Activated CD8-positive, alpha-beta memory T cell treated with anti-CD3 and anti-CD28 coated beads, Interleukin-2, amount 50 U/mL, for 24 hours (primary cell): ENCODE data around the gene PRKAG2.

Experiments used
- DNase-seq: peaks from one replicate; pipeline ENCODE4 v3.0.0-alpha.2; 2020; ENCODE audit errors: extremely low read depth

Gene PRKAG2

GRCh38 chr7:151518105-151518946 is 358.6 kb downstream of the PRKAG2 start:
- DNase-seq = peak; percentile 14

- no peak for DNase-seq
These were observed 359.3 kb downstream of the PRKAG2 start for GRCh38 chr7:151517601-151518104.

- no peak for DNase-seq
These were observed 361.7 kb downstream of the PRKAG2 start for GRCh38 chr7:151515276-151515565.

- no peak for DNase-seq
These were observed 362.2 kb downstream of the PRKAG2 start for GRCh38 chr7:151514461-151515275.

GRCh38 chr7:151513133-151513532 is 363.8 kb downstream of the PRKAG2 start:
- DNase-seq = no peak

- DNase-seq = no peak
These were observed 364.6 kb downstream of the PRKAG2 start for GRCh38 chr7:151512353-151512752.

GRCh38 chr7:151511946-151512345 is 365.0 kb downstream of the PRKAG2 start:
- no peak for DNase-seq

- no peak for DNase-seq
These were observed 365.6 kb downstream of the PRKAG2 start for GRCh38 chr7:151511270-151511669.

- no peak for DNase-seq
These were observed 367.1 kb downstream of the PRKAG2 start for GRCh38 chr7:151509670-151510333.

- DNase-seq = no peak
These were observed 367.9 kb downstream of the PRKAG2 start for GRCh38 chr7:151508991-151509390.

GRCh38 chr7:151507806-151508205 is 369.1 kb downstream of the PRKAG2 start:
- no peak for DNase-seq

GRCh38 chr7:151506901-151507382 is 370.0 kb downstream of the PRKAG2 start:
- DNase-seq = no peak
